CD4-positive, alpha-beta T cell treated with Interleukin-4 for 4 hours (primary cell): ENCODE measurements around the gene FGF16.
"Not testable (repeated sequence)": the region's sequence is repeated elsewhere in the genome, so short reads cannot be mapped to it uniquely, and the experiment has no call there.

Source experiments
- DNase-seq: peaks from one replicate; pipeline ENCODE4 v3.0.0-alpha.2; 2020

The FGF16 gene

GRCh38 chrX:77447653-77448569, 722 bp downstream of the FGF16 start:
- no peak for DNase-seq

DNA sequence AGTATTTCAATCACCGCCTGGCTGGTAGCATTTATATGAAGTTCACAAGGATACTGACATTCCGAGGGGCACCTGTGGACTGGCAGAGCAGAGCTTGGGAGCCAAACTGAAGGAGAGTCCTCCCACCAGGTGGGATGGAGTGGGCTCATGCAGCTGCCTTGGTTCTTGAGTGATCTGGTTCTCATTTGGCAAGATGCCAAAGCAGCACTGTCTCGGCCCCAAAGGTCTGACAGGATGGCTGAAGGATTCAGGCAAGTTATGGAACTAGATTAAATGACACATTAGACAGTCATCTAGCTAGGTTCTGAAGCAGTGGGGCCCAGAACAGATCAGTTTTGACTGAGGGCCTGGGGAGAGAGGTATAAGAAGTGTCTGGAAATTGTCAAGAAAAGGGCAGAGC, 3.2 kb downstream of the FGF16 start:
- DNase-seq = no peak

GRCh38 chrX:77450996-77451395, 3.8 kb downstream of the FGF16 start:
- no peak for DNase-seq

- DNase-seq = no peak
Measured at GRCh38 chrX:77453190-77453589, 6.0 kb downstream of the FGF16 start.

GRCh38 chrX:77455437-77455836, 8.2 kb downstream of the FGF16 start:
- no peak for DNase-seq

DNA sequence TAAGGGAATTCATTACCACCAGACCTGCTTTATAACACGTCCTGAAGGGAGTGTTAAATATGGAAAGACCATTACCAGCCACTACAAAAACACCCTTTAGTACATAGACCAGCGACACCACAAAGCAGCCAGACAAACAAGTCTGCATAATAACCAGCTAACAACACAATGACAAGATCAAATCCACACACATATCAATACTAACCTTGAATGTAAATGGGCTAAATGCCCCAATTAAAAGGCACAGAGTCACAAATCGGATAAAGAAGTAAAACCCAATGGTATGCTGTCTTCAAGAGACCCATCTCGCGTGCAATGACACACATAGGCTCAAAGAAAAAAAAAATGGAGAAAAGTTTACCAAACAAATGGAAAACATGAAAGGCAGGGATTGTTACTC, 36.9 kb downstream of the FGF16 start:
- no peak for DNase-seq

GRCh38 chrX:77493677-77494553, 46.7 kb downstream of the FGF16 start:
- no peak for DNase-seq

GRCh38 chrX:77500164-77500563, 53.0 kb downstream of the FGF16 start:
- DNase-seq = not testable (repeated sequence)

DNA sequence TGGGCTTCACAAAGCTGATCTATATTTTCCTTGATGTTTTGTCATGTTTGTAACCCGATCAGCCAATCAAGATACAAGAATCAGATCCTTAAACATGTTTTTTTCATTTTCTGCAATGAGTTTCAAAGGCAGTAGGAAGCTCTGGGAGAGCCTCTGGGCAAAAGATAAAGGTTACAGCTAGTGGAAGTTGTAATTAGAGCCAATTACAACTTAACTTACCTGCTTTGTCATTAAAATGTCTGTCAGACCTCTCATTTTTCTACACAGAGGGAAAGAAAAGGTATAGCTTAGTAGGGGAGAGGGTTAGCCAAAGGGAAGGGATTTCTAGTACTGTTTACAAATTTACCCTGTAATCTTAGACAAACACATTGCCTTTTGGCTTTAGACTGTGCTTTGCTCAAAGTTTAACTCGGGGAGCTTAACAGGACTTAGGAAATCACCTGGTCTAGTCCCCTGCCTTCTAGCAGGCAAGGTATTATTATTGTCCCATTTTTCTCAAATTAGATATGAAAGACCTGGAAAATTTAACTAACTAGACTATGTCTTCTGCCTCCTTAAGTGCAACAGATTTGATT, 55.8 kb downstream of the FGF16 start:
- DNase-seq = no peak

- DNase-seq = no peak
Measured at GRCh38 chrX:77505227-77505626, 58.0 kb downstream of the FGF16 start.
